NCI-H128 (cell line): ENCODE measurements around the gene LIM2.

Experiments
- DNase-seq: peaks from one replicate; lab custom pipeline; 2025; ENCODE audit not compliant: unreplicated experiment; lab: John Stamatoyannopoulos, UW

Gene LIM2

DNA sequence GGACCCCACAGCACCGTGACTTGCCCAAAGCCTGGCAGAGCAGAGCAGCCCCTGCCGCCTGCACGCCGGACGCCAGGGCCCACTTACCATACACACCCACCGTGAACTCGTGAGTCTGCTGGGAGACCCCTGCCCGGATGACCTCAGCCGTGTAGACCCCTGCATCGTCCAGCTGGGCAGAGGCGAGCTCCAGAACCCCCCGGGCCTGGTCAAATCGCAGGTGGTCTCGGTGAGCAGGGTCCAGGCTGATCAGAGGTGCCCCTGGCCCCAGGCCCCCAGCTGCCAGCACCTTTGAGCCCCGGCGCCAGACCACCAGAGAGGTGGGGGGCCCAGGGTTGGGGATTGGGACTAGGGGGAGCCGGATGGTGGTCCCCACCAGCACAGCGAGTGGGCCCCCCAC, 46.7 kb downstream of the LIM2 start:
- no peak for DNase-seq

DNA sequence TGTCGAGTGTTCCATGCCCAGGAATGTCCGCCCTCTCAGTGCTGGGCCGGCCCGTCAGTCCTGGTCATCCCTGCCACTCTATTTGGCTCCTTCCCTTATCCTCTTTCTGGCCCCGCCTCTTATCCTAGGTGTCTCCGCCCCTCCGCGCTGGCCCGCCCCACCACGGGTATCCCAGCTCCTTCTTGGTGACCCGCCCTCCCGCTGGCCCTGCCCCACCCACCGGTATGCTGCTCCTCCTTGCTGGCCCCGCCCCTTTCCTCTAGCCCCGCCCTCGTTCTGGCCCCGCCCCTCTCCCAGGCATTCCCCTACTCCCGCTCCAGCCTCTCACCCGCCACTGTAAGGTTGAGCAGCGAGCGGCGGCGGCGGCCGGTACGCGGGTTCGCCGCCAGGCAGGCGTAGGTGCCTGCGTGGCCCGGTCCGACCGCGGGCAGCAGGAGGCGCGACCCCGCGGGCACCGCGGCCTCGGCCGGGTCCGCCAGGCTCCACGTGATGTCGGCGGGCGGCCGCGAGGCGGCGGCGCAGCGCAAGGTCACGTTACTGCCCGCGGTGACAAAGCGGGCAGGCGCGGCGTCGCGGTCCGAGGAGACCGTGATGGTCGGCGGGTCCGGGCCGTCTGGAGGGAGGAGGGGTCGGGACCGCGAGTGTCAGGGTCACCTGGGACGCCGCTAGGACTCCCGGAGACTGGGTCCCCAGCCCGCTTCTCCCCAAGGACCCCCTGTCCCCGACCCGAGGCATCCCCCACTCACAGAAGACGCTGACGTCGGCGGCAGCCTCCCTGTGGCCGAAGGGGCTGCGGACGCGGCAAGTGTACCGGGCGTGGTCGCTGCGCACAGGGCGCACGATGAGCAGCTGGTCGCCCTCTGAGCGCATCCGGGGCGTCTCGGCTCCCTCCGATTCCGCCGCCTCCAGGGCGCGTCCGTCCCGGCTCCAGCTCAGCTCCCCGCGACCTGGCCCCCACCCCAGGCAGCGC, 47.8 kb downstream of the LIM2 start:
- no peak for DNase-seq

DNA sequence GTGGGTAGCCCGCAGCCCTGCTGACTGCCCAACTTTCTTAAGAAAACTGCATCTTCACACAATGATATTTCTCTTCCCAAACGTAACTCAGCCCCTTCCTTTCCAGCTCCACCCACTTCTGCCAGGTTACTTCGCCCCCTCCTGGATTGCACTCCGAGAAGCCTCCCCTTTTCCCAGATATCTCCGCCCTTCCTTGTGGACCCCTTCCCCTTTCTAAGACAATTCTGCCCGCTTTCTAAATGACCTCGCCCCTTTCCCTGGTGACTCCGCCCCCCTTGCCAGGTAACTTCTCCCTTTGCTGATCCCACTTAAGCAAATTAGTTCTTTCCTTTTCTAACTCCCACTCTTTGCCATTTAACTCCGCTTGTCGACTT, 48.5 kb downstream of the LIM2 start:
- DNase-seq: no peak

DNA sequence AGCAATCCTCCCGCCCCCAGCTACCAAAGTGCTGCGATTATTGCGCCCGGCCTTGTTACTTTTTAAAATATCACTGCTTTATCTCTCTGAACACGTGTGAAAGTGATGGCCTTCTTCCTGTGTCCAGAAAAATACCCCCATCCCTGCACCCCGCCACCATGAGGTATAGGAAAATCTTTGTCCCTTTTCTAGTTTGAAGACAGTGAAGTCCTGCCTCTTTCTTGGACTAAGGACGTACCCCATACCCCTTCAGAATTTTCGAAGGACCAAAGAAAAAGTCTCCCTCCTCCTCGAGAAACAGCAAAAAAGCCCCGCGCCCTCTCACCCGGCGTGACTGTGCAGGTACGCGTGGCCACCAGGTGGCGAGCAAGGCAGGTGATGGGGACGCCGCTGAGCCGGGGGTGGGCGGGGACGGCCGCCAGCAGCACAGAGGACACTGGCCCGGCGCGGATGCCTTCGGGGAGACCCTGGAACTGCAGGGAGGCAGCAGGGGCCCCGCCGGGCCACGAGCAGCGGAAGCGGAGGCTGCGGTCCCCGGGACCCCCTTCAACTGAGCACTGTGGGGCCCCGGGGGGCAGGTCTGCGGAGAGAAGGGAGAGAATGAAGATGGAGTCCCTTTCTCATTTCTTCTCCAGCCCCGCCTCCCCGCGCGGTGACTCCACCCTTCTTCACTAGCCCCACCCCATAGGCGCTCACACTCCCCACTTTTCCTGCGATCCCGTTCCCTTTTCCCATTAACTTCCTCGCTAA, 49.0 kb downstream of the LIM2 start:
- no peak for DNase-seq

DNA sequence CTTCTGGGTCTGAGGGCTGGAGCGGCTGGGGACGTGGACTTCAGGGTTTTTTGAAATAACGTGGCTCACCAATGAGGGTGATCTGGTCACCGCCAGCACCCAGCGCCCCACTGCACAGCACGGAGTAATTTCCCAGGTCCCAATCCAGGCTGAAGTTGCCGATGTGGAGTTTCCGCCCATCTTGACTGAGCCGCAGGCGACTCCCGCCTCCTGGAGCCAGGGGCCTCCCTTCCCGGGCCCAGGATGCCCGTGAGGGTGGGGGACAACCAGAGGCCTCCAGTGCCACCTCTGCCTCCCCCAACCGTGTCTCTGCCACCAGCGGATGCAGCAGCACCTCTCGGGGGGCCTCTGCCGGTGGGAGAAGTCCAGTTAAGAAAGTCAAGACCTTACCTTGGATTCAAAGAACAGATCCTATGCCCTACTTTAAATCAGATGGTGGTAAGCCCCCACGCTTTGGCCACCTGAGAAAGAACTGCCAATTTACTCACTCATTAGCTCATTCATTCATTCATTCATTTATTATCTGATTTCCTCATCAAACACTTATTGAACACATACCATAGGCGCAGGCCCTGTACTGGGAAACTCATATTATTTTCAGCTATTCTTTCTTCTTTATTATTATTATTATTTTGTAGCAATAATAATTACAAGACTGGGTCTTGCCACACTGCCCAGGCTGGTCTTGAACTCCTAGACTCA, 49.8 kb downstream of the LIM2 start:
- no peak for DNase-seq

DNA sequence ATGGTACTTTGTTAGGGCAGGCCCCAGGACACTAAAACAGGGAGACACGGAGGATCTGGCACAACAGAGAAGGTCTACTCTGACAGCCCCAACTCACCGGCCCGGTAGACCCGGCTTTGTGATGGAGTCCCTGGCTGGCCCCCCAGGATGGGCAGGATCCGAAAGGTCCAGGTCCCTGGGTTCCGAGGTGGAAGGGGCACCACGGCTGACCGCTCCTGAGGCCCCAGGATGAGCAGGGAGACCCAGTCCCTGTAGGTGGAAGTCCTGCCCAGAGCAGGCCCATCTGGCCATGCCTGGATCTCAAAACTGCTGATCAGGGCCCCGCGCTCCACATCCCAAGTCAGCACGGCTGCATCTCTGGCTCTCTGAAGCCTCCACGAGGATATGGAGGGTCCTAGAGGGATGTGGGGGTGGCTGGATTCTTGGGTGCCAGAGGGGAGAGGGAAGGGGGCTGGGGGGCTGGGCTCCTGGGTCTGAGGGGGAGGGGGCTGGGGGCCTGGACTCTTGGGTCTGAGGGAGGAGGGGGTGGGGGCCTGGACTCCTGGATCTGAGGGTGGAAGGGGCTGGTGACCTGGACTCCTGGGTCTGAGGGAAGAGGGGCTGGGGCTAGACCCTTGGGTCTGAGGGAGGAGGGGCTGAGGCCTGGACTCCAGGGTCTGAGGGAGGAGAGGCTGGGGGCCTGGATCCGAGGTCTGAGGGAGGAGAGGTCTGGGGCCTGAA, 50.5 kb downstream of the LIM2 start:
- DNase-seq: no peak

DNA sequence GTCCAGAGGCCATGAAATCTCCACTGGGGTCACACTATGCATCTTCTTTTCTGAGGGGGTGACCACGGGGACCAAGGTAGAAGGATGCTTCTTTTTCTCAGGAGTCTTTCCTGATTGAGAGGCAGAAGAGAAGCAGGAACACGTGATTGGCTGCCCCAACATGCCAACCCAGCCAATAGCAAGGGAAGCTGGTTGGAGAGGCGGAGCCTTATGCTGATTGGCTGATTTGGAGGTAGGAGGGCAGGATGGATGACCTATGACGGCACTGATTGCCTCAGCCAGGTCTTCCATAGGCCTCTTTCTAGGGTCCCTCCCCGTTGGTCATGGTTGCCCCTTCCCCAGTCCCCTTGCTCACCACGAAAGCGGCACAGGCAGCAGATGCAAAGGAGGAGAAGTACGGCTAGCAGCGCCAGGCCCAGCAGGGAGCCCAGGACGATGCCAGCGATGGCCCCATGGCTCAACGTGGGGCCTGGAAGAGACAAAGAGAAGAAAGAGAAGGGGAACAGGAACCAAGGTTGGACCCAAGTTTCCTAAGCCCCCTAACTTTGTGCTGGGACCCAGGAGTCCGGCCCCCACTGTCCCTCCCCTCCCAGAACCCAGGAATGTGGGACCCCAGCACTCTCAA, 53.8 kb downstream of the LIM2 start:
- no peak for DNase-seq

DNA sequence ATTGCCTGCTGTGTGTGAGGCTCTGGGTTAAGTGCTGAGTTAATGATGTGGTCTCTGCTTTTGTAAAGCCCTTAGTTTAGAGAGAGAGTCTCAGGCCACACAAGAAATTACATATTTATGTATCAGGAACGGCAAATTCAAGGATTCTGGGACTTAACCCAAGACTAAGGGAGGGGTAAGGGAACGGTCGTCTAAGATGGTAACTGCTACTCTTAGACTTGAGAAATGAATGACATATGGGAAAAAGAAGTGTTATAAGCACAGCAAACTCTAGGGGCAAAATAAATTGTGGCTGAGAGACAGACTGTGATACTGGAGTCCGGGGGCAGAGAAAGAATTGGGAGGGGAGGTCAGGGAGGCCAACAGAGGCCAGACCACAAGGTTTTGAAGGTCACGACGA, 56.1 kb downstream of the LIM2 start:
- no peak for DNase-seq

DNA sequence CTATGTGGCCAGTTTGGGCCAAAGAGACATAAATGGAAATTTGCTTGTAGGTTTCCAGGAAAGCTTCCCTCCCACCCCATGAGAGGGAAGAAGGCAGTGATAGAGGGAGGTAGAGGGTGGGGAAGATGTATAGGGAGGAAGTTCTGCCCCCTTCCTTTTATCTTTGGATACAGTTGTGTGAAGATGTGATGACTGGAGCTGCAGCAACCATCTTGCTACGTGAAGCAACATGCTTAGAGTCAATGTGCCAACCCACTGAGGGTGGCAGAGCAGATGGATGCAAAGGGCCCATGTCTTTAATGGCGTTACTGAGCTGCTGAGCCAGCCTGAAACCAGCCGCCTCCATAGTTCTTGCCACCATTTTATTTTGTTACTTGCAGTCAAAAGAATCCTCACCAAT, 56.6 kb downstream of the LIM2 start:
- DNase-seq: no peak

DNA sequence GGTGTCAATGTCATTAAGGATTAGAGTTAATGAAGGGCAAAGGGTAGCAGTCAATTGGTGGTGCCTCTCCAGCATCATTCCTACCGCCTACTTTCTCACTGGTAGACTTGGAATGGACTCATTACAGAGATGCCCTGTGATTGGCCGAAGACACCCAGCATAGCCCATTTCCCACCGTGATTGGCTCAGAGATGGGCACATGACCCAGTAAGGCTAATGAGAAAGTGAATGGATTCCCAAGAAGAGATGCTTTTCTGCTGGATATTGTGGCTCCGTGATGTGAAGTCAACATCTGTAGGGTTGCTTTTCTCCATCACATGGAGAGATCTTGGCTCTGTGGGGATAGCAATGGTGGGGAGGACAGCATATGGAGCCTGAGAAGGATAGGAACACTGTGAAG, 57.4 kb downstream of the LIM2 start:
- DNase-seq: no peak
